DOHH2 (cell line): ENCODE results near the gene MDGA2.

Experiments used
- H3F3A ChIP-seq: fragments of 200-600 bp; sonication (generic), shearing (Covaris generic); 2 replicates; pipeline ENCODE4 v1.6.0; 2016; ENCODE audit warnings: antibody characterized with exemption, mild to moderate bottlenecking; ENCODE audit not compliant: control insufficient read depth, insufficient read depth
- H3K27ac ChIP-seq: fragments of 200-600 bp; sonication (generic); 2 replicates; pipeline ENCODE4 v1.5.1; 2014; ENCODE audit warnings: low read depth, mild to moderate bottlenecking, low read length, moderate library complexity
- H3K27me3 ChIP-seq: fragments of 200-600 bp; sonication (generic); 2 replicates; pipeline ENCODE4 v1.6.1; 2014; ENCODE audit warnings: mild to moderate bottlenecking, low read length, mixed read lengths; ENCODE audit not compliant: control insufficient read depth
- H3K36me3 ChIP-seq: fragments of 200-600 bp; sonication (generic); 2 replicates; pipeline ENCODE4 v1.6.1; 2014; ENCODE audit warnings: mild to moderate bottlenecking, low read length, moderate library complexity, mixed read lengths; ENCODE audit not compliant: control insufficient read depth
- H3K4me1 ChIP-seq: fragments of 200-600 bp; sonication (generic); 2 replicates; pipeline ENCODE4 v1.6.1; 2014; ENCODE audit warnings: mild to moderate bottlenecking, low read length, mixed read lengths; ENCODE audit not compliant: control insufficient read depth
- H3K4me2 ChIP-seq: fragments of 200-600 bp; sonication (generic); 2 replicates; pipeline ENCODE4 v1.6.0; 2014; ENCODE audit warnings: mild to moderate bottlenecking, low read length, moderate library complexity
- H3K4me3 ChIP-seq: fragments of 200-600 bp; sonication (generic); 2 replicates; pipeline ENCODE4 v1.5.1; 2014; ENCODE audit warnings: mild to moderate bottlenecking, low read length, mixed read lengths
- H3K79me2 ChIP-seq: fragments of 200-600 bp; sonication (generic); 2 replicates; pipeline ENCODE4 v1.6.1; 2014; ENCODE audit warnings: mild to moderate bottlenecking, low read length, mixed read lengths; ENCODE audit not compliant: control insufficient read depth
- H3K9me2 ChIP-seq: fragments of 200-600 bp; sonication (generic); replicated peaks from 2 replicates; pipeline ENCODE4 v1.6.1; 2014; ENCODE audit warnings: mild to moderate bottlenecking, low read length, mixed read lengths; ENCODE audit not compliant: control insufficient read depth
- H3K9me3 ChIP-seq: fragments of 200-600 bp; sonication (generic); 2 replicates; pipeline ENCODE4 v1.6.1; 2014; ENCODE audit warnings: antibody characterized with exemption, low read length, mixed read lengths; ENCODE audit not compliant: control insufficient read depth, insufficient read depth
- H4K20me1 ChIP-seq: fragments of 200-600 bp; sonication (generic); 2 replicates; pipeline ENCODE4 v1.6.0; 2014; ENCODE audit warnings: low read depth, mild to moderate bottlenecking, antibody characterized with exemption, low read length, moderate library complexity; ENCODE audit not compliant: control insufficient read depth, insufficient read depth
- CTCF ChIP-seq: fragments of 200-600 bp; sonication (generic); IDR thresholded peaks from one replicate; pipeline ENCODE4 v1.5.1; 2014; ENCODE audit warnings: antibody characterized with exemption, mild to moderate bottlenecking, low read depth, low read length; ENCODE audit not compliant: poor library complexity, severe bottlenecking
- EZH2phosphoT487 ChIP-seq: fragments of 200-600 bp; sonication (generic); IDR thresholded peaks from 2 replicates; pipeline ENCODE4 v1.6.1; 2017; ENCODE audit warnings: borderline replicate concordance, mild to moderate bottlenecking, antibody characterized with exemption, low read length, moderate library complexity, mixed read lengths

The MDGA2 gene

GRCh38 chr14:46999661-47000060, 675.7 kb downstream of the MDGA2 start:
- Histone ChIP-seq H3K9me3 (no peaks in the 10 kb centered on the region), H4K20me1 (no peaks in the 10 kb centered on the region), H3K4me1 (no peaks in the 10 kb centered on the region)

DNA sequence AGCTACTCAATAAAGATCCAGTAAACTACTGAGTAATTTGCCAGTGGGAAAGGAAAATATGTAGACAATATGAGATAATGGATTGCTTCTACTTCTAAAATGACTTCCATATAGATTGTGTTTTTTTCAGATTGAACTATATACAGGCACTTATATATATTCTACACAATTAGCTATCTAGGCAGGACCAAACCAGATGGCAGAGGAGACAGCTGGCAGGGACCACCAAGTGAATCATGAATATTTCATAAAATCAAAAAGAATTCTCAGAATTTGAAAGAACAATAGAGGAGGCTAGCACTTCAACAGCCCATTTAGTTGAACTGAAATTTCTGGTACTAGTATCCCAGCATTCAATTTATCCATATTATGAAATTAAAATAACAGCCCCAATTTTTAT, 685.8 kb downstream of the MDGA2 start:
- Histone ChIP-seq H3K4me2 (no peak overlapping the region), H4K20me1 (no peaks in the 10 kb centered on the region), H3K9me3 (no peaks in the 10 kb centered on the region), H3K79me2 (no peaks in the 10 kb centered on the region), H3K27ac (no peak overlapping the region), H3K4me1 (no peaks in the 10 kb centered on the region), H3K9me2 (no peaks in the 10 kb centered on the region), H3F3A (no peaks in the 10 kb centered on the region), H3K4me3 (no peak overlapping the region), H3K36me3 (no peaks in the 10 kb centered on the region), H3K27me3 (no peaks in the 10 kb centered on the region)
- TF ChIP-seq CTCF (no peak), EZH2phosphoT487 (no peak)

More at GRCh38 chr14:46999661-47000060, 675.7 kb downstream of the MDGA2 start:
- no peak for TF ChIP-seq EZH2phosphoT487
- no peak for TF ChIP-seq CTCF
- Histone ChIP-seq H3K9me2 (no peaks in the 10 kb centered on the region), H3K36me3 (no peaks in the 10 kb centered on the region), H3K27me3 (no peaks in the 10 kb centered on the region), H3K4me2 (no peak overlapping the region), H3K27ac (no peak overlapping the region), H3F3A (no peaks in the 10 kb centered on the region), H3K79me2 (no peaks in the 10 kb centered on the region), H3K4me3 (no peak overlapping the region)

DNA sequence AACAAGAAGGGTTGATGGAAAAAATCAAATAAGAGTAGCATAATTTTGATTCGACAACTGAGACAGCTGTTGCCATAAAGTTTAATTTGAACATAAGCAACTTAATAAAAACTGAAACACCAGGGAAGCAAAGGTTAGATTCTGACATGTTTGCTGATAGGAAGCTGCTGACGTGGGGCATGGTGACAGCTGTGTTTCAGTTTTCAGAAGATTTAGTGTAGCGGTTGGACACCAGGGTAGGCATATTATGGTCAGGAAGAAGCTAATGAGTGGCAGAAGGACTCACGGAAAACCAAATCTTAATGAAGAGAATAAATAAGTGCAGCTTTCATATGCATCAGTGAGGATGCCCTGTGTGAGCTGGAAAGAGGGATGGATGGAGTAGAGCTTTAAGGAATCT, 687.1 kb downstream of the MDGA2 start:
- Histone ChIP-seq H3K9me3 (no peaks in the 10 kb centered on the region), H4K20me1 (no peaks in the 10 kb centered on the region), H3K4me1 (no peaks in the 10 kb centered on the region), H3K4me3 (no peak overlapping the region), H3F3A (no peaks in the 10 kb centered on the region), H3K4me2 (no peak overlapping the region), H3K27ac (no peak overlapping the region), H3K27me3 (no peaks in the 10 kb centered on the region), H3K36me3 (no peaks in the 10 kb centered on the region), H3K79me2 (no peaks in the 10 kb centered on the region), H3K9me2 (no peaks in the 10 kb centered on the region)
- TF ChIP-seq EZH2phosphoT487 = no peak
- no peak for TF ChIP-seq CTCF
